Measurements from ENCODE around the gene SLC41A3.
"Not testable (repeated sequence)": the region's sequence is repeated elsewhere in the genome, so short reads cannot be mapped to it uniquely, and the experiment has no call there.

SLC41A3 gene

DNA sequence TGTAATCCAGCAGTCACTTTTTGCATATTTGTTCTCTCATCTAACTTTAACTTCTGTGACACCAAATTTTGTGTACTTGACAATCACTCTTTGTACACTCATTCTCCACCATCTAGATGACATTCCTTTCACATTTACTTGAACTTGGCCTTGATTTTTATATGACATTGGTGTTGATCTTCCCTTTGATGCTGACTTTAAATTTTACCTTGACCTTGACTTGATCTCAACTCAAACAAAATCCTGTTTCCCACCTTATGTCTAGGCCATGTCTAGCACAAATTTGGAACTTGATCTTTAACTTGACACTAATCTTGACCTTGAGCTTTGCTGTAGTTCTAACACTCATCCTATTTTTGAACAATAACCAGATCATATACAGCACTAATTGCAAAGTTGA, 81.7 kb downstream of the SLC41A3 start:
- no peak for DNase-seq (ENCODE audit: low read depth)
- TF ChIP-seq, protein P1, sequence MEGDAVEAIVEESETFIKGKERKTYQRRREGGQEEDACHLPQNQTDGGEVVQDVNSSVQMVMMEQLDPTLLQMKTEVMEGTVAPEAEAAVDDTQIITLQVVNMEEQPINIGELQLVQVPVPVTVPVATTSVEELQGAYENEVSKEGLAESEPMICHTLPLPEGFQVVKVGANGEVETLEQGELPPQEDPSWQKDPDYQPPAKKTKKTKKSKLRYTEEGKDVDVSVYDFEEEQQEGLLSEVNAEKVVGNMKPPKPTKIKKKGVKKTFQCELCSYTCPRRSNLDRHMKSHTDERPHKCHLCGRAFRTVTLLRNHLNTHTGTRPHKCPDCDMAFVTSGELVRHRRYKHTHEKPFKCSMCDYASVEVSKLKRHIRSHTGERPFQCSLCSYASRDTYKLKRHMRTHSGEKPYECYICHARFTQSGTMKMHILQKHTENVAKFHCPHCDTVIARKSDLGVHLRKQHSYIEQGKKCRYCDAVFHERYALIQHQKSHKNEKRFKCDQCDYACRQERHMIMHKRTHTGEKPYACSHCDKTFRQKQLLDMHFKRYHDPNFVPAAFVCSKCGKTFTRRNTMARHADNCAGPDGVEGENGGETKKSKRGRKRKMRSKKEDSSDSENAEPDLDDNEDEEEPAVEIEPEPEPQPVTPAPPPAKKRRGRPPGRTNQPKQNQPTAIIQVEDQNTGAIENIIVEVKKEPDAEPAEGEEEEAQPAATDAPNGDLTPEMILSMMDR (conservative IDR thresholded peaks at IDR 0.05; ENCODE audit: low read length), result no peak
- no peak overlapping the region for H3K4me3 ChIP-seq (ENCODE audit: low read length)

DNA sequence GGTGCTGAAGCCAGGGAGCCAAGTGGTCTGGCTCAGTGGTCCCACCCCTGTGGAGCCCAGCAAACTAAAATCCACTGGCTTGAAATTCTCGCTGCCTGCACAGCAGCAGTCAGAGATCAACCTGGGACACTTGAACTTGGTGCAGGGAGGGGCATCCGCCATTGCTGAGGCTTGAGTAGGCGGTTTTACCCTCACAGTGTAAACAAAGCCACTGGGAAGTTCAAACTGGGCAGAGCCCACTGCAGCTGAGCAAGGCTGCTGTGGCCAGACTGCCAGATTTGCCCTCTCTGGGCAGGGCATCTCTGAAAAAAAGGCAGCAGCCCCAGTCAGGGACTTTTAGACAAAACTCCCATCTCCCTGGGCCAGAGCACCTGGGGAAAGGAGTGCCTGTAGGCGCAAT, 87.2 kb downstream of the SLC41A3 start:
- not testable (repeated sequence) for DNase-seq (ENCODE audit: low read depth); H3K4me3 ChIP-seq (ENCODE audit: low read length)

DNA sequence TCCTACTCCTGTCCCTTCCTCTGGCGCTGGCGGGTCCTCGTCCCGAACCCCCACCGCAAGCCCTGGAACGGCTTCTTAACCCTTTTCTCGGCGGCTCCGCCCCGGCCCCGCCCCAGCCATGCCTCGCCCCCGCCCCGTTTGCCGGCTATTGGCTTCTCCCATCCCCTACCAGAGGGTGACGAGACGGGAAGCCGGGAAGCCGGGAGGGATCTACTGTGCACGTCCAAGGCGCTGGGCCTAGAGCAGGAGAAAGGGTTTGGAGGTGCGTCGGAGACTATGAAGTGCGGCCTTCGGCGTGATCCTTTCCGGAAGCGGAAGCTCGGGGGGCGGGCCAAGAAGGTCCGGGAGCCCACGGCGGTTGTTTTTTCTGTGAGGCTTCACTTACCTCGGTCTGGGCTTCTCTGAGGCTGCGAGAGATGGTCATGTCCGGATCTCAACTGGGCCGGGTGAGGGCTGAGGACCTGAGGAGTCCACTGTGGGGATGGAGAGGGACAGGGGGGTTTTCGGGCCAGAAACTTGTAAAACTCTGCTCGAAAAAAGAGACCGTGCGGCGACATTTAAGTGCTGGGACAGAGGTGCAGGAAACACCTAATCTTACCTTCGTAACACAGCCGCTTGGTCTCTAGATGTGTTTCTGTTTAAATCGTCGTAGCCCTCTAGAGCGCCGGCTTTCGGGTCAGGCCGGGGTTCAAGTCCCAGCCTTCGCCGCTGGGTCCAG, 93.5 kb downstream of the SLC41A3 start:
- peak overlapping the region; percentile 68 for H3K4me3 ChIP-seq (ENCODE audit: low read length)
- peak; percentile 79 for DNase-seq (ENCODE audit: low read depth)
- TF ChIP-seq, protein P1 (conservative IDR thresholded peaks at IDR 0.05; ENCODE audit: low read length), result no peak

DNA sequence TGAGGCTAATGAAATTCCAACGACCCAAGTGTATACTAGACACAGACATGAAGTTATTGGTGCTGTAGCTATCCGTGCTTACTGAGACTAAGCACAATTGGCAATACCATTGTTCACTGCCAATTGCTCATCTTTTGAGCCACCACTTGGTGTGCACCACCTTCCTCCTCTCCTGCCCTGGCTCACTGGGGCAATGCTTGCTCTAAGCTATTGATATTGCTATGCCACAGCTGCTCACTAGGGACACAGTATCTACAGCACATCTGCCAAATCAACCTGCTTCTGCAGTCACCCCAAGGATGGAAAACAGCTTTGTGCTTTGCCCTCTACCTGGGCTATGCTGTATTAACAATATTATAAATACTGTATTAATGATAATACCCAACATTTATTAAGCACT, 99.0 kb downstream of the SLC41A3 start:
- DNase-seq (ENCODE audit: low read depth); H3K4me3 ChIP-seq (ENCODE audit: low read length): not testable (repeated sequence)

DNA sequence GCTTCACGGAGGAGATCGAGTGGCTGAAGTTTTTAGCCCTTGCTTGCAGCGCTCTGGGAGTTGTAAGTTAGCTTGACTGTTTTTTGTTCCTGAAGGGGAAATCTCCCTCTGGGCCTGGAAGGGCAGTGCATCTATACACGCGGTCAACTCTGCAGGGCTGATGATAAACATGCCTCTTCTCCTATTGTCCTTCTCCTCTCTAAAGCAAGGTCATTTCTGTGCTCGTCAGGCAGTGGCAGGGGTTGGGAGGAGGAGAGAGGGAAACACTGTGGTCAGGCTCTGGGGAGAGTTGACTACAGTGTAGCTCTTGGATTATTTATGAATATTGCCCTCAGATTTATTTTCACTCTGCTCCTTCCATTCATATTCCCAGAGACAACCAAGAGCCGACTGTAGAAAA, 106.8 kb downstream of the SLC41A3 start:
- DNase-seq (ENCODE audit: low read depth), result not testable (repeated sequence)

DNA sequence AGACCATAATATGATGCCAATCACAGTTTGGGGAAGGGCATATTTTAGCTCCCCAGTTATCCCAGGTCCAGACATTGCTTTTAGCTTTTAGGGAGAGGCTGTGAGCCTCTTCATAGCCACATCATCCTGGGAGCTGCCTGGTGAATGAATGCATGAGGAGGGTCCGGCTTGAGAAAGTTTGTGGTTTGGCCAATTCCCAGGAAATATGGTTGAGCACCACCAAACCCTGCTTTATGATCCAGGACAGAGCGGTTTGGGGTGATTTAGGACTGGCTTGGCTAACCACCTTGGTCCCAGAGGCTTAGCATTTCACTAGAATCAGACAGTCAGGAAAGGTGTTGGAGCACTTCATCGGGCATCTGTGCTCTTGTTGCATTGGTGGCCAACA, 107.9 kb downstream of the SLC41A3 start:
- H3K4me3 ChIP-seq (ENCODE audit: low read length); DNase-seq (ENCODE audit: low read depth): not testable (repeated sequence)

More for the DNA sequence above, 106.8 kb downstream of the SLC41A3 start:
- H3K4me3 ChIP-seq (ENCODE audit: low read length), result not testable (repeated sequence)

DNA sequence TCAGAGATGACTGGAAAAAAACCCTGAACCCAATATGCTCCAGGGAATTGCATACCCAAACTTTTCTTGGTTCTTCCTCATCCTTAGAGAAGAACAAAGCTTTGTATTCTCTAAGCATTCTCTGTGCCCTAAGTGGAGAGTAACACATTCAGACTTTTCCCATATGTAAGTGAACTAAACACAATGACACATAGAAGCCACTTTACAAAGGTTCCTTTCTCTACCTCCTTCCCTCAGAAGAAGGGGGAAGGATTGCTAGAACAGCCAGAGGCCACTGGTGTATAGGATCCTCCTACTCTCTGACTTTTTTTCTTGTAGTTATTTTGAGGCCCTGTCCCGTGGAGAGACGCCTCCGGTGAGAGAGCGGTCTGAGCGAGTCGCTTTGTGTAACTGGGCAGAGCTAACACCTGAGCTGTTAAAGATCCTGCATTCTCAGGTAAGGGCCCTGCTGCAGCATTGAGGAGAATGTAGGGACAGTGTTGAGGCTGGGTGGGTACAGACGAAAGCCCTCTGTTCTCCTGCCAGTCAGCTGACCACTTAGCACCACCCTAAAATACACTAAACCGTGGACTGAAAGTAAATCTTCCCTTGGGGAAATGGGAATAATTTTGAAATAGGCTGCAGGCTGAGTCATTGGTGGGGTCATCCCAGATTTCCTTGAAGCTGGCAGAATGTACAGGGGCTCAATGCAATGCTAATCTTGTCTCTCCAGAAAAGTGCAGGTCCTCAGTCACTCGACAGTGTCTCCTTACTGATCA, 108.5 kb downstream of the SLC41A3 start:
- H3K4me3 ChIP-seq (ENCODE audit: low read length); DNase-seq (ENCODE audit: low read depth): not testable (repeated sequence)

DNA sequence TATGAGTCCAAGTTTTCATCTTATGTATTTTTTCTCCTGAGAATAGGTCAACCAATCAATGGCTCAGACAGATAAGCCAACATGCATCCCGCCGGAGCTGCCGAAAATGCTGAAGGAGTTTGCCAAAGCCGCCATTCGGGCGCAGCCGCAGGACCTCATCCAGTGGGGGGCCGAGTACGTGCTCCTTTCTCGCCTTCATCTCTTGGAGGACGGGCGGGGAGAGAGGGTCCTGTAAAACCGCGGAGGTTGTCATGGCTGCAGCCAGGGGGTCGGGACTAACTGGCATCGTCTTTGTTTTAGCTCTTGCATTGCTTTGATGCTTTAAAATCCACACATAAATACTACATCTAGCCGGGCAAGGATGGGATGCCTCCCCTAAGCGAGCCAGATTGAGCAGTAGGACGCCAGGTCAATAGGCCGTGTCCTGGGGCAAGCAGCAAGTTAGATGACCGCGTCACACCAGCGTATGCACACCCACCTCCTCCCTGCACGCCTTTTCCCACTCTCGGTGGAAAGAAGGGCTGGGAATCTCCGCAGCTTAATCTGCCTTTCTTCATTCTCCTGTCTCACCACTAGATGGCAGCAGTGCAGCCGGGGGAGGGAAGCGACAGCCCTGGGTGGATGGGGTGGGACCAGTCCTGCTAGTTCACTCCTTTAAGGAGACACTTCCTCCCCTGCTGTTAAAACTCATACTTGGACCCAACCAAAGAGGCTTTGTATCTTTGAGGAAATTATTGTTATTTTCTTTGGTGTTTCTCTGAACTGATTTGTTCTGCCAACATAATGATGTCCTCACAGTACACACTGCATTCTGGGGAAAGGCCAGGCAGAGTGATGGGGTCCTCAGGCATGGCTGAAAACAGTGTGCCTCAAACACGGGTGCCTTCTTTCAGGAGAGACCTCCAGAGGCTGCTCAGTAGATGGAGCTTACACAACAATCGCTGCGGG, 111.7 kb downstream of the SLC41A3 start:
- peak overlapping the region; percentile 45 for H3K4me3 ChIP-seq (ENCODE audit: low read length)
- TF ChIP-seq, protein P1 (conservative IDR thresholded peaks at IDR 0.05; ENCODE audit: low read length), result peak; percentile 59
- DNase-seq (ENCODE audit: low read depth), result peak; percentile 22

DNA sequence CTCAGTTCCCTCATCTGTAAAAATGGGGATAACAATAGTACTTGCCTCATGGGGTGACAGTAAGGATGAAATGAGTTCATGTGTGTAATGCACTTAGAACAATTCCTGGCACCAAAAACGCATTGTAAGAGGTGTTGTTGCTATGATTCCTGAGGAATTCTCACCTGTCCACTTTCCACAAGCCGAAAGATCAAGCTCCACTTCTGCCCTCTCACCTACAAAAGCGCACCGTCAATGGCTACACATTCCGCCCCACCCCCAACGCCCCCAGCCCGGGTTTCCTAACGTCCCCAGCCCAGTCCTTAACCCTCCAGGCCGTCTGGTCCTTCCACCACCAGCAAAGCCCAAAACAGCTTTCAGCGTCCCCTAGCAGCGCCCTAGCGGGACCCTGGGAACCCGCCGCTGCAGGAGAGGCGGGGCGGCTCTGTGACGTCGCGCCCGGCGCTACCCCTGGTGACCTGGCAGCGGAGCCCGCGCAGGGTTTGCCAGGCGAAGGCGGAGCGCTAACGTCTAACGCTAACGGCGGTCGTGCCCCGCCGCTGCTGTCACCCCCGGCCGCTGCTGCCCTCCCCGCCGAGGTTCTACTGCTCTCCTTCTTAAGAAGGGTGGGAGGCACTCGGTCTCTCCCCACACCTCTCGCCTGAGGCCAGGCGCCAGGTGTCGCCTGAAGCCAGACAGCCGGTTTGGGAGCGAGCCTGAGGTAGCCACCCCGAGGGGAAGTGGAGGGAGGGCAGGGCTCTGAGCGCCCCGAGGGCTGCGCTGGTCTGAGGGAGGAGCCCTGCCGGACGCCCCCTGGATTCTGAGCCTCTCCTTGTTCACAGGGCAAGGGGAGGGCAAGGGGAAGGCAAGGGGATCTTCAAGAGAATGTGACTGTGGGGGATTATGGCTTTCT, 115.0 kb downstream of the SLC41A3 start, which contains the start of gene ROPN1B:
ROPN1B (plus strand) TSS at position 478 of the 892 bp plus-strand sequence. CDS start 2,877 bp downstream, outside the sequence.
- DNase-seq (ENCODE audit: low read depth); H3K4me3 ChIP-seq (ENCODE audit: low read length): not testable (repeated sequence)

DNA sequence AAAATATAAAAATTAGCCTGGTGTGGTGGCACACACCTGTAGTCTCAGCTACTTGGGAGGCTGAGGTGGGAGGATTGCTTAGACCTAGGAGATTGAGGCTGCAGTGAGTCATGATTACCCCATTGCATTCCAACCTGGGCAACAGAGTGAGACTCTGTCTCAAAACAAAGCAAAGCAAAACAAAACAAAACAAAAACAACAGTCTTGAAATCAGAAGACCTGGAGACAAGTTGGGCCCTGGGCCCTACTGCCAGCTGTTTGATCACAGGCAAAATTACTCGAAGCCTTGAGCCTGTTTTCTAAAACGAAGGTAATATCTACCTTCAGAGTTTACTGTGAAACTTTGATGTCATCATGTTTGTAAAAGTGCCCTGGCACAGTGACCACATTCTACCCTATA, 115.8 kb downstream of the SLC41A3 start:
- H3K4me3 ChIP-seq (ENCODE audit: low read length); DNase-seq (ENCODE audit: low read depth): not testable (repeated sequence)
